Measurements from ENCODE around the gene CUEDC1.

GRCh38 chr17:57852092-57852954 lies 102.9 kb downstream of the CUEDC1 start:
- no peak for TF ChIP-seq CTCF (IDR thresholded peaks at IDR 0.05)
- no peak for TF ChIP-seq POLR2A (IDR thresholded peaks at IDR 0.05; ENCODE audit: low read depth)
- no peak for TF ChIP-seq POLR2AphosphoS5 (IDR thresholded peaks at IDR 0.05)
